ENCODE data around the gene TRAK1.

The TRAK1 gene

GRCh38 chr3:42159147-42159546 is 68.0 kb downstream of the TRAK1 start:
- FAIRE-seq (no peak), DNase-seq (ENCODE audit: insufficient read length, low spot score) (no peak)
- TF ChIP-seq POLR2A (IDR thresholded peaks at IDR 0.05; ENCODE audit: low read depth, low read length): no peak

GRCh38 chr3:42159706-42160472 is 68.7 kb downstream of the TRAK1 start:
- TF ChIP-seq POLR2A (IDR thresholded peaks at IDR 0.05; ENCODE audit: low read depth, low read length): no peak
- FAIRE-seq: no peak
- DNase-seq (ENCODE audit: insufficient read length, low spot score): no peak

DNA sequence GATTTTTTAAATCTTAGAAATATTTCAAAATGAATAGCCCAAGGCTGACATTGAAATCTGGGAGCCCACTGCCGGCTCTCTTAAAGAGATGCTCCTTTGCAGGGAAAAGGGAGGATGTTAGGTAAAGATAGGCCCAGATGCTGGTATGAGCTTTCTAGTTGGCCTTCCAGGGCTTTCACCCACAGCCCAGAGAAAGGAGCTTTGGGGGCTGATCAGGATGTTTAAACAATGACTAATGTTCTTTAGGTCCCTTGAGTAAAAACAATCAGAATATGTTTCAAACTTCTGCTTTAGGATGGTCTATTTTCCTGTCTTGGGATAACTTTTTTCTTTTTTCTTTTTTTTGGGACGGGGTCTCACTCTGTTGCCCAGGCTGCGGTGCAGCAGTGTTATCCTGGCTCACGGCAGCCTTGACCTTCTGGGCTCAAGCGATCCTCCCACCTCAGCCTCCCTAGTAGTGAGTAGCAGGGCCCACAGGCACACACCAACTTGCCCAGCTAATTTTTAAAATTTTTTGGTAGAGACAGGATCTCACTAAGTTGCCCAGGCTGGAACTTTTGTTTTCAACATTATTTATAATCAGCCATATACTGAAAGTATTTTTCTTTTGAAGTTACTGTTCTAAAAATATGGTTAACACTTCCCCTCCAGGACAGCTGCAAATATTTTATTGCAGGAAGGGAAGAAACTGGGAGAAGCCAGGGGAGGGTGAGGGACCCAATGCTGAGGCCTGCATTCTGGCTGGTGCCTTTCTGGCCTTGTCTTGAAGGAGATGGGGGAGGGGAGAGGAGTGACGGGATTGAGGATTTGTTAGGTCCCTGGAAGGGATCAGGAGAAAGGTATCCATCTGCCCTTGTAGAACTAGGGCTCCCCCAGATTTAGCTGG is 70.1 kb downstream of the TRAK1 start:
- no peak for FAIRE-seq
- TF ChIP-seq POLR2A (IDR thresholded peaks at IDR 0.05; ENCODE audit: low read depth, low read length): no peak
- peak; percentile 33 for DNase-seq (ENCODE audit: insufficient read length, low spot score)

GRCh38 chr3:42162462-42162861 is 71.3 kb downstream of the TRAK1 start:
- FAIRE-seq (no peak), DNase-seq (ENCODE audit: insufficient read length, low spot score) (no peak)
- TF ChIP-seq POLR2A (IDR thresholded peaks at IDR 0.05; ENCODE audit: low read depth, low read length): no peak

GRCh38 chr3:42163622-42164244 is 72.6 kb downstream of the TRAK1 start:
- no peak for TF ChIP-seq POLR2A (IDR thresholded peaks at IDR 0.05; ENCODE audit: low read depth, low read length)
- no peak for DNase-seq (ENCODE audit: insufficient read length, low spot score)
- no peak for FAIRE-seq

DNA sequence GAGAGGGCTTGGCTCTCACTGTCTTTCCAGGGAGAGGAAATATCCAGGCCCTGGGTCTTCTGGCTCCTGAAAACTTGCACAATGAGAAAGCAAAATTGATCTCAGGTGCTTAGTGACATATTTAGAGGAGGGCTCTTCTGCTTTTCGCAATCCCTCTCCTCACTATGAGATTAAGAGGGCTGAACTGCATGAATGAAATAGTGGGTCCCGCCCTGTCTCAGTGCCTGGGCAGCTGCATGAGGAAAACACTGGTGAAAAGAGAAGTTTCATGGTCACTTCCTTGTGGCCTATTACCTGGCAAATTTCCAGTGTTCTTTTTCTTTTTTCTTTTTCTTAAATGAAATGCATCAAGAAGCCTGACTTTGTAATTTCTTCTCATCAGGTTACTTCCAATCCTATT is 73.5 kb downstream of the TRAK1 start:
- no peak for TF ChIP-seq POLR2A (IDR thresholded peaks at IDR 0.05; ENCODE audit: low read depth, low read length)
- DNase-seq (ENCODE audit: insufficient read length, low spot score) (no peak), FAIRE-seq (no peak)

DNA sequence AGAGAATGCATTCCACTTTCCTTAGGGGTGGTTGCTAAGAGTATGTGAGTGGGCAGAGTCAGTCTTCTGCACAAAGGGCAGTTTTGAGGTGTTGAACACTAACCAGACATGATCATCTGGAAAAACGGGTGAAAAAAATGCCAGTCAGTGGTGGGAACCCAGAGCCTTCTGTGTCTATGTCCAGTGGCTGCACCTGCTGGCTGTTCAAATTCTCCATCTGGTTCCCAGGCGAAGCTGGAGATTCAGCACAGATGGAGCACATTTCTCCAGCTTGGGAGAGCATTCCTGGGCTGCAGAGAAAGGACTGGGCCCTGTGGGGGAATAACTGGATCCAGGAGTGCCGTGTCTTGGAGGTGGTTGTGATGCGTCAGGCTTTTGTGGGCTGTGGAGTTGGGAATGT is 74.1 kb downstream of the TRAK1 start:
- TF ChIP-seq POLR2A (IDR thresholded peaks at IDR 0.05; ENCODE audit: low read depth, low read length): no peak
- FAIRE-seq: no peak
- no peak for DNase-seq (ENCODE audit: insufficient read length, low spot score)

- TF ChIP-seq POLR2A (IDR thresholded peaks at IDR 0.05; ENCODE audit: low read depth, low read length): no peak
- DNase-seq (ENCODE audit: insufficient read length, low spot score) (no peak), FAIRE-seq (no peak)
These were observed 75.1 kb downstream of the TRAK1 start for GRCh38 chr3:42166214-42166613.

DNA sequence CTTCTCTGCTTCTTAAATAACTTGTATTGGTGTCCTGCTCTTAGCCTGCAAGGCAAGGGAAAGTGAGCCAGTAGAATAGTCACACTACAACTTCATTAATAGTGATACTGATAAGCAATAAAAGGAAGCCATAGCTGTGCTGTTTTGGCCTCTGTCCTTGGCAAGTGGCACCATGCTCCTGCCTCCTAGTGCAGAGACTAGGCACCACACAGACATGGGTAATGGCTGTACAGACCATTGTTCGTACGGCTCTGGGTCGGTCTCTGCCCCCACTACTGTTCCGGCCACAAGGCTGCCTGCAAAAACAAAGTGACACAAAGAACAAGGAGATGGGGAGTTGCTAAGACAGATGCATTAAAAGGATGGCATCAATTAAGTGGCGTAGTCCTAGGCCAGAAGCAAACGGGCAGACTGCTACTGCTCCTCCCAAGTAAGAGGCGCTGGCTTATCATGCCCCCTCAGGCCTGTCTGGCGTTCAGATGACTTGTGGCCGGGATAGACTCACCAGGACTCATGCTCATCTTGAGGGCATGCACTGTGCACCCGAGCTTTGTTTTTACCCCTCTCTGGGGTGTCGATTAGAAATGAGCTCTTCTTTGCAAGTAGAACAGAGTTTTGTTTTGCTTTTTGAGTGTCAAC is 75.6 kb downstream of the TRAK1 start:
- DNase-seq (ENCODE audit: insufficient read length, low spot score): no peak

GRCh38 chr3:42169579-42170120 is 78.5 kb downstream of the TRAK1 start:
- no peak for TF ChIP-seq POLR2A (IDR thresholded peaks at IDR 0.05; ENCODE audit: low read depth, low read length)
- DNase-seq (ENCODE audit: insufficient read length, low spot score): no peak
- FAIRE-seq: no peak

More for the DNA sequence above, 75.6 kb downstream of the TRAK1 start:
- TF ChIP-seq POLR2A (IDR thresholded peaks at IDR 0.05; ENCODE audit: low read depth, low read length): no peak
- no peak for FAIRE-seq

GRCh38 chr3:42172047-42172654 is 81.0 kb downstream of the TRAK1 start:
- no peak for DNase-seq (ENCODE audit: insufficient read length, low spot score)
- no peak for FAIRE-seq
- no peak for TF ChIP-seq POLR2A (IDR thresholded peaks at IDR 0.05; ENCODE audit: low read depth, low read length)

DNA sequence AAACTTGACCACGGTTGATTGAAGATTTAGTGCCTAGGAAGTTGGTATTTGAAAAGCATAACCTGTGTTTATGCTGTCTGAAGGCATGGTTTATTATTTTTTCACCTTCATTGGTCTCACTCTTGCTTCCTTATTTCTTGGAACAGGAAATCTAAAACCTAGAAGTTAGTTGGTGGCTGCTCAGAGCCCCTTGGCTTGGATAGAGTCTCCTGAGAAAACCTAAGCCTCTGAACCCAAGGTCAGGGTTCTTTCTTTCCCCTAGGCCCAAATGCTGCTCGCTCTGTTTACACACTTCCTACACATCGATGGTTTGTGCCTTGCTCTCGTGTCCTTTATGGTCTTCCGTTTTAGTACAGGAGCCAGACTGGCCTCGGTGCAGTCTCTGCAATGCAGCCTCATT is 82.2 kb downstream of the TRAK1 start:
- DNase-seq (ENCODE audit: insufficient read length, low spot score): no peak
- FAIRE-seq: no peak
- TF ChIP-seq POLR2A (IDR thresholded peaks at IDR 0.05; ENCODE audit: low read depth, low read length): no peak

- no peak for TF ChIP-seq POLR2A (IDR thresholded peaks at IDR 0.05; ENCODE audit: low read depth, low read length)
- DNase-seq (ENCODE audit: insufficient read length, low spot score) (no peak), FAIRE-seq (no peak)
These were observed 83.7 kb downstream of the TRAK1 start for GRCh38 chr3:42174679-42175385.
